ENCODE results near the gene TOR4A. TPM values are rescaled to one million over a fixed set of nuclear protein-coding genes. Genes with fewer than 3 reads are reported as not detected.

Gene TOR4A
- total and polyA plus RNA-seq, 9 of the 15 experiments (the other 6 are each of a cell fraction or from before 2014, with no cell fraction given): 3.9 to 49.2 (median 8.8) TPM

DNA sequence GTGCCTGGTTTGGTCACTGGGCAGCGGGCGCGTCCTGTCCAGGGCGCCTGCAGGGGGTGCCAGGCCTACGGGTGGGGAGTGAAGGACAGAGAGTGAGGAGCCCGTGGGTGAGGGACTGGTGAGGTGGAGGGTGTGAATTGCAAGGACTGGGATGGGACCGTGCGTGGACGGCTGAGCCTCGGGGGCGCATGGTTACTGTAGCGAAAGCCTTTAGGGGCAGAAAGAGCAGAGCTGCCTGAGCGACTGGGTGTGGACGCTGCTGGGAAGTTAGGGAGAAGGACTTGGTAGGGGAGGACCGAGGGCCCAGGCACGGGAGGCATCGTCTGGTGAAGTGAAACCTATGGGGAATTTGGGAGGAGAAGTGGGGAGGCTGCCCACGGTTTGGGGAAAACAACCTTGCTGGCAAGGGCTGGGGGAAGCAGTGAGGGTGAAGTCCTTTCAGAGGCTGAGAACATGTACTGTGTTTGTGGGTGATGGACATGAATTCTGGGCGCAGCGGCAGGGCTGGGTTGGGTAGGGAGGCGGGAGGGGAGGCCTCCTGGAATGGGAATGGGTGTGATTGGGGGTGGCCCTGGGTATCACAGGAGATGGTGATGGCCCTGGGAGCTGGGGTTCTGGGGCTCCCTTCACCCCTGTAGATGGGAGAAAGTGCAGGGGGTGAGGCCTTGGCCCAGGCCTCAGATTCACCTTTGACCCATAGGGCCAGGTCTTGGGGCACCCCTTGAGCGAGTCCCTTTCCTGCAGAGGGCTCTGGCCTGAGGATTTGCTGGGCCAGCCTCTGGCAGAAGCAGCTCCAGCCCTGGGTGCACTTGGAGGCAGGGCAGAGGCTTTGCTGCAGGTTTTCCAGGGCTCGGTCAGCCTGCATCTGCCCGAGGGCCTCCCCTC, 1.7 kb upstream of the TOR4A start:
- Histone ChIP-seq H4K20me1 (replicated peaks; ENCODE audit: control insufficient read depth, insufficient read depth, low read length) (no peaks in the 10 kb centered on the region), H3K4me3 (no peak overlapping the region), H3K9me1 (ENCODE audit: control insufficient read depth, insufficient read depth, low read length) (no peaks in the 10 kb centered on the region), H3K4me1 (replicated peaks in 1 of 2; ENCODE audit: control insufficient read depth in 2 of 2, insufficient read depth in 2 of 2, low read length in 2 of 2) (peaks cover 17 to 95% of the 10 kb centered on the region in 2 experiments), H3K9ac (ENCODE audit: insufficient read depth in 1 of 2, low read depth in 2 of 2, low read length in 2 of 2) (peak overlapping the region; percentile 91 to 92), H3K27me3 (ENCODE audit: control insufficient read depth in 2 of 2, insufficient read depth in 2 of 2, low read length in 2 of 2) (no peaks in the 10 kb centered on the region), H3K36me3 (ENCODE audit: control insufficient read depth, insufficient read depth, low read length) (peaks cover 52% of the 10 kb centered on the region; the same call in 1 of the 3 replicates), H3K9me3 (replicated peaks; ENCODE audit: control insufficient read depth, insufficient read depth, low read depth, low read length) (no peaks in the 10 kb centered on the region), H3K27ac (ENCODE audit: extremely low read depth, low read depth, low read length) (peak overlapping the region; percentile 98), H3K4me2 (ENCODE audit: insufficient read depth, low read length) (0 out of 2 replicates have a peak overlapping the region, but pooled peaks have one; percentile 82), H3K79me2 (ENCODE audit: control insufficient read depth, insufficient read depth, low read length) (peaks cover 33% of the 10 kb centered on the region), H2AFZ (ENCODE audit: low read depth, low read length) (no peak overlapping the region)
- TF ChIP-seq POLR2G (IDR thresholded peaks at IDR 0.05; ENCODE audit: low read depth, low read length): peak; percentile 52; the same call in 1 of the 2 replicates
- peak; percentile 38 for TF ChIP-seq POLR2B (IDR thresholded peaks at IDR 0.05; ENCODE audit: low read depth, partially characterized antibody)
- TF ChIP-seq NR2C1 (IDR thresholded peaks at IDR 0.05): no peak; the same call in 1 of the 2 replicates
- 0 out of 2 replicates have a peak, but pooled peaks have one; percentile 45 for TF ChIP-seq NR2C1 (tag; IDR thresholded peaks at IDR 0.05)
- peak; percentile 41 for TF ChIP-seq RBFOX2 (IDR thresholded peaks at IDR 0.05; ENCODE audit: low read depth, low read length)
- TF ChIP-seq KDM2B (CRISPR knock-in tag; IDR thresholded peaks at IDR 0.05): no peak
- ATAC-seq (no peak), FAIRE-seq (no peak), DNase-seq (ENCODE audit: extremely low read depth in 1 of 4, low spot score in 3 of 4) (no peak)
- in situ Hi-C loops (cut with MboI): no loop called here
- POLR2A ChIA-PET: interaction anchor here (0.5 to 2.6 kb wide), 6 partner anchors 11 to 166 kb away, joined by 3 to 19 read pairs (median 8); partner anchors contain the start of gene TUBB4B
- 84% methylated on average over 18 of the region's 24 CpGs for WGBS (ENCODE audit: insufficient coverage, low coverage, missing lambda C conversion rate)
- intact Hi-C loops (cut with micrococcal nuclease): loop anchor here (2.0 kb wide), 1 partner anchor 21 kb away; the partner anchor contains the start of gene NELFB
- CTCF ChIA-PET (ENCODE audit: low intra/inter-chr PET ratio): no interaction called here
- BruUV-seq (replicated peaks): no TSS peak
